Measurements from ENCODE around the gene RSKR. TPM values are rescaled to one million over a fixed set of nuclear protein-coding genes. Genes with fewer than 3 reads are reported as not detected.
"Not testable (repeated sequence)": the region's sequence is repeated elsewhere in the genome, so short reads cannot be mapped to it uniquely, and the experiment has no call there.

The RSKR gene
- total RNA-seq, 8 experiments from 2014 or later = 4.0 to 34.1 (median 15.6) TPM

- in situ Hi-C loops (cut with MboI; ENCODE audit: low pct_unique_long_range_greater_than_20kb in 2 of 9, low sequenced_read_pairs in 9 of 9, unreplicated experiment in 9 of 9) = loop anchor here in 1 of 9 experiments (25.0 kb wide), 1 partner anchor 97 kb away; no protein-coding TSS in a partner anchor
- no peak for ATAC-seq (replicated peaks in 6 of 8)
- 86 to 100% (median 93%) methylated on average over 1 to 3 of the region's 3 CpGs; no CpG with 5 or more reads in 3 of the 10 experiments for WGBS, 10 experiments
Measured at GRCh38 chr17:28584434-28584833, 29.6 kb downstream of the RSKR start.

DNA sequence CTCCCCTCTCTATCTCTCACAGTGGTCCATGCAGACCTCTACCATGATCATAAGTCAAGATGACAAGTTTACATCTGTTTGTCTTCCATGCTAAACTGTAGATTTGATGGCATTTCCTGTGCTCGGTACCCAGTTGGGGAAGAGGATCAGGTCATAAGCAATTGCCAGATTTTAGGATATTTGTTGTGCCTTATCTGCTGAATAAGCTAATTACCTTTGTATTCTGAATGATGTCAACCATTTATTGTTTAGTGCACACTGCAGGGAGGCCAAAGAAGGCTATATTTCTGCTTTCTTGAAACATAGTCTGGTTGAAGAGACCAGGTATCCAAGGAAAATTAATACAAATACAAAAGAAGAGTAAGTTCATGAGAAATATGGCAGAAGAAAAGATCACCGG is 31.5 kb downstream of the RSKR start:
- H3K4me3 ChIP-seq = no peak overlapping the region
- 92 to 100% (median 100%) methylated on average over 1 to 2 of the region's 2 CpGs; no CpG with 5 or more reads in 1 of the 10 experiments for WGBS, 10 experiments
- in situ Hi-C loops (cut with MboI; ENCODE audit: low pct_unique_long_range_greater_than_20kb in 2 of 9, low sequenced_read_pairs in 9 of 9, unreplicated experiment in 9 of 9) = loop anchor here in 1 of 9 experiments (25.0 kb wide), 1 partner anchor 95 kb away; no protein-coding TSS in a partner anchor
- peaks cover 0 to under 1% of the 10 kb centered on the region in 2 donors for H3K4me1 ChIP-seq (replicated peaks in 1 of 2)
- no peak overlapping the region for H3K27ac ChIP-seq
- ATAC-seq (replicated peaks in 6 of 8) = no peak

More at GRCh38 chr17:28584434-28584833, 29.6 kb downstream of the RSKR start:
- Histone ChIP-seq H3K4me1 (replicated peaks in 1 of 2) (no peaks in the 10 kb centered on the region), H3K27ac (no peak overlapping the region), H3K4me3 (no peak overlapping the region)

GRCh38 chr17:28580959-28581358 is 33.0 kb downstream of the RSKR start:
- ATAC-seq (replicated peaks in 6 of 8) = no peak
- in situ Hi-C loops (cut with MboI; ENCODE audit: low pct_unique_long_range_greater_than_20kb in 2 of 9, low sequenced_read_pairs in 9 of 9, unreplicated experiment in 9 of 9) = loop anchor here in 1 of 9 experiments (25.0 kb wide), 1 partner anchor 94 kb away; no protein-coding TSS in a partner anchor
- H3K27ac ChIP-seq = no peak overlapping the region
- no peak overlapping the region for H3K4me3 ChIP-seq
- H3K4me1 ChIP-seq (replicated peaks in 1 of 2) = peaks cover 2 to 9% of the 10 kb centered on the region in 2 donors
- 100% methylated on average over 1 of the region's 3 CpGs; no CpG with 5 or more reads in 9 of the 10 experiments for WGBS, 10 experiments

DNA sequence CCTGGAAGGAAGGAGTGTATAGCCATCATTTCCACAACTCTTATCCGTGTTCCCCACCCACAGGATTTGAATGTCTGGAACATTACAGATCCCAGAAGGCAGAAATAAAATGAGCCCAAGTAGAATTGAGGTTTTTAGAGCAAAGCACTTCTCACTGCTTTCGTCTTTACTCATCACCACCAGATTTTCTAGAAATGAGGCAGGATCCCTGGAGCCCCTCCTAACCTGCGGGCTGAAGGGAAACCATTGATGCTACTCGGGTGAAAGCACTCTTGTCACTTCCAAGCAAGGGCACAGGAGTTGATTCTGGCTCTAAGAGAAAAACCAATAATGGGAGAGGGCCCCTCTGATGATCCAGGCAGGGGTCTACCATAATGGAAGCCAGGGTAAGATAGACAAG is 34.5 kb downstream of the RSKR start:
- ATAC-seq (replicated peaks in 6 of 8) = no peak
- in situ Hi-C loops (cut with MboI; ENCODE audit: low pct_unique_long_range_greater_than_20kb in 2 of 9, low sequenced_read_pairs in 9 of 9, unreplicated experiment in 9 of 9) = loop anchor here in 1 of 9 experiments (25.0 kb wide), 1 partner anchor 92 kb away; no protein-coding TSS in a partner anchor
- H3K4me1 ChIP-seq (replicated peaks in 1 of 2) = peaks cover 9 to 17% of the 10 kb centered on the region in 2 donors
- 67 to 100% (median 92%) methylated on average over 1 to 4 of the region's 4 CpGs; no CpG with 5 or more reads in 4 of the 10 experiments for WGBS, 10 experiments
- no peak overlapping the region for H3K4me3 ChIP-seq
- H3K27ac ChIP-seq = no peak overlapping the region

DNA sequence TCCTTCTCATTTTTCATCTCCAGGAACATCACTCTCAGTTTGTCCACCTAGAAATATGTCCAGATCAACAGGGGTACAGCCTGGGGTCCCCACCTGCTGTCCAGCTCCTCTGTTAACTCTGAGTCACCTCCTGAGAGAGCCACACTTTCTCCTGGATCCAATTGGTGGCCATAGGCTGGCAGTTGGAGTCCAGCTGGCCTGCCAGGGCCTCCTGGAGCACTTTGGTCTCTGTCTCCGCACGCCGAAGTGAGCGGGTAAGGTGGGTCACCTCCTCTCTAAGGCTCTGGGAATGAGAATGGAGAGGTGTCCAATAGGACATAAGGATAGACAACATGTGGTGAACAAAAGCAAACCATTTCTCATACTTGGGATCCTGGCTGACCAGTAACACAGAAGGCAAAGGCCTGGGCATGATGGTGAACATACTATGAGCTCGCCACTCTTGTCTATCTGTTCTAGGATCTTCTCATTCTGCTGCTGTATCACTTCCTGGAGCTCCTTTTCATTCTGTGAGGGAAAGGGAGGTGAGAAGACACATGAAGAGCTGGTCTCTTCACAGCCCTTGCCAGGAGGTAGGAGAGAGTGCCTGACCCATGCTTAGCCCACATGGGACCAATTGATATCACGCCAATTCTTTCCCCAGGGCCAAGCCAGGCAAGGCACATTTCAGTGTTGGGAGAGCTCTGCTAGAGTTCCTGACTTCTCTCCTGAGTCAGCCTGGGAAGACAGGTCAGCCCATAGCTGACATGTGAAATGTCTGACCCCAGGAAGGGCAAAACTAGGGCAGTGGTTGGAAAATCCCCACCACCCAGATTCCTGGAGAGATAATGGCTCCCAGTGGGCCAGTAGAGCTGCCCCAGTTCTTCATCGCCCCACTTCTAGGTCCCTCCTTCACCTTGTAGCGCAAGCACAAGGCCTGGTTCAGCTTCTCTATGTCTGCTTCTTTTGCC is 35.5 kb downstream of the RSKR start:
- Histone ChIP-seq H3K4me3 (no peak overlapping the region), H3K27ac (no peak overlapping the region), H3K4me1 (replicated peaks in 1 of 2) (peaks cover 9 to 17% of the 10 kb centered on the region in 2 donors)
- in situ Hi-C loops (cut with MboI; ENCODE audit: low pct_unique_long_range_greater_than_20kb in 2 of 9, low sequenced_read_pairs in 9 of 9, unreplicated experiment in 9 of 9) = loop anchor here in 1 of 9 experiments (25.0 kb wide), 1 partner anchor 91 kb away; no protein-coding TSS in a partner anchor
- 90 to 100% (median 97%) methylated on average over 1 to 6 of the region's 8 CpGs; no CpG with 5 or more reads in 3 of the 10 experiments for WGBS, 10 experiments
- no peak for ATAC-seq (replicated peaks in 6 of 8)

DNA sequence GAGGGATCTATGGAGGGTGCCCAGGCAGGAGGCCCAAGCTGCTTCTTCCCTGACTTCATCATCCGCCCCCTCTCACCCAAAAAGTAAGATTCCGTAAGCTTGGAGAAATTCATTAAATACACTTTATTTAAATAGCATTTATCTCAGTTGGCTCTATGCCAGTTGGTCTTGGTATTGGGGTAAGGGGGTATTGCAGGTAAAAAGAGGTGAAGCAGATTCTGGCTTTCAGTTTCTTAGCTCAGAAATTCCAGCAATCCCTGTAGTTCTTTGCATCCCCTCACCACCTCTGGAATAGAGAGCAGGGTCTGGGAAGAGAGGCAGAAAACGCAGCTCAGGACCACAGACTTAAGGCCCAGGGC is 36.5 kb downstream of the RSKR start:
- no peak for ATAC-seq (replicated peaks in 6 of 8)
- H3K4me3 ChIP-seq = no peak overlapping the region
- WGBS, 10 experiments = 90 to 100% (median 100%) methylated on average over 1 to 2 of the region's 3 CpGs; no CpG with 5 or more reads in 4 of the 10 experiments
- H3K4me1 ChIP-seq (replicated peaks in 1 of 2) = peaks cover 9 to 17% of the 10 kb centered on the region in 2 donors
- in situ Hi-C loops (cut with MboI; ENCODE audit: low pct_unique_long_range_greater_than_20kb in 2 of 9, low sequenced_read_pairs in 9 of 9, unreplicated experiment in 9 of 9) = loop anchor here in 1 of 9 experiments (25.0 kb wide), 1 partner anchor 90 kb away; no protein-coding TSS in a partner anchor
- H3K27ac ChIP-seq = peak overlapping the region in 1 of 2 donors; percentile 3

DNA sequence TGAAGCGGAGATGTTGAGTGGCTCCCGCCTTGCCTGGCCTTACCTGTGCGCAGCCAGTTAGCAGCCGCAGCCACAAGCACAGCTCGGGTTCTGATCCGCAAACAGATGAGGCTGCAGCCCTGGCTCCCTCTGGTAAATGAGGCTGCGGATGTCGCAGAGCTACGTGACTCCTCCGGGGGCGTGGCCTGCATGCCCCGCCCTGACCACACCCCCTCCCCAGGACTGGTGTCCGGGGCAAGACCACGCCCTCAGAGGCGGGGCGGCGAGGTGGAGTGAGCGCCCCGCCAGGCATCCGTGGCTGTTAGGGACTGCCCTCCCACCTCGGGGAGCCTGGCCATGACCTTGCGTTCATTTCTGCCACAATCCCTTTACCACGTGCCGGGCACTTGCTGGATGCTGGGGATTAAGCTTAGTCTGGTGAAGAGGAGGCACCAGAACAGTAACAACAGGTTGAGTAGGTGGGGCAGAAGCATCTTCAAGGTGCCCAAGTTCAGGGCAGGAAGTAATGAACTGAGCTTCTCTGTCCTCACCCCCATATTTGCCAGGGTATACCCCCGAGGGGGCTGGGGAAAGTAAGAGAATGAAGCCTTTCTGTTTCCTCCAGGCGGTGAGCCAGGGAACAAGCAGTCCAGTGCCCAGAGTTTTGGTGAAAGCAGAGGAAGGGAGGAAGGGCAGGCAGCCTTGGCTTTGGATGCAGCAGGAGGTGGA is 37.1 kb downstream of the RSKR start, which contains the start of gene ALDOC:
Gene ALDOC (minus strand): TSS at position 138 of the 708 bp plus-strand sequence. CDS start 1,363 bp downstream, outside the sequence.
- Histone ChIP-seq H3K27ac (peak within 1 kb of the TSS in 1 of 2 donors; percentile 3), H3K4me3 (peak within 1 kb of the TSS; percentile 30 to 48 (median 41)), H3K4me1 (replicated peaks in 1 of 2) (peaks cover 11 to 17% of the 10 kb centered on the region in 2 donors)
- ATAC-seq (replicated peaks in 6 of 8) = peak; percentile 87 to 96 (median 92)
- in situ Hi-C loops (cut with MboI; ENCODE audit: low pct_unique_long_range_greater_than_20kb in 2 of 9, low sequenced_read_pairs in 9 of 9, unreplicated experiment in 9 of 9) = loop anchor here in 1 of 9 experiments (25.0 kb wide), 1 partner anchor 90 kb away; no protein-coding TSS in a partner anchor
- 0 to 100% (median 53%) methylated on average over 1 to 9 of the region's 26 CpGs; no CpG with 5 or more reads in 4 of the 10 experiments for WGBS, 10 experiments

GRCh38 chr17:28576016-28576415 is 38.0 kb downstream of the RSKR start:
- WGBS, 10 experiments = 33 to 43% methylated on average over 1 of the region's 3 CpGs; no CpG with 5 or more reads in 8 of the 10 experiments
- Histone ChIP-seq H3K4me3 (peak overlapping the region; percentile 16 to 32 (median 27)), H3K4me1 (replicated peaks in 1 of 2) (peaks cover 12 to 17% of the 10 kb centered on the region in 2 donors)
- not testable (repeated sequence) for H3K27ac ChIP-seq; ATAC-seq (replicated peaks in 6 of 8)
- in situ Hi-C loops (cut with MboI; ENCODE audit: low pct_unique_long_range_greater_than_20kb in 2 of 9, low sequenced_read_pairs in 9 of 9, unreplicated experiment in 9 of 9) = loop anchor here in 1 of 9 experiments (25.0 kb wide), 1 partner anchor 89 kb away; no protein-coding TSS in a partner anchor

DNA sequence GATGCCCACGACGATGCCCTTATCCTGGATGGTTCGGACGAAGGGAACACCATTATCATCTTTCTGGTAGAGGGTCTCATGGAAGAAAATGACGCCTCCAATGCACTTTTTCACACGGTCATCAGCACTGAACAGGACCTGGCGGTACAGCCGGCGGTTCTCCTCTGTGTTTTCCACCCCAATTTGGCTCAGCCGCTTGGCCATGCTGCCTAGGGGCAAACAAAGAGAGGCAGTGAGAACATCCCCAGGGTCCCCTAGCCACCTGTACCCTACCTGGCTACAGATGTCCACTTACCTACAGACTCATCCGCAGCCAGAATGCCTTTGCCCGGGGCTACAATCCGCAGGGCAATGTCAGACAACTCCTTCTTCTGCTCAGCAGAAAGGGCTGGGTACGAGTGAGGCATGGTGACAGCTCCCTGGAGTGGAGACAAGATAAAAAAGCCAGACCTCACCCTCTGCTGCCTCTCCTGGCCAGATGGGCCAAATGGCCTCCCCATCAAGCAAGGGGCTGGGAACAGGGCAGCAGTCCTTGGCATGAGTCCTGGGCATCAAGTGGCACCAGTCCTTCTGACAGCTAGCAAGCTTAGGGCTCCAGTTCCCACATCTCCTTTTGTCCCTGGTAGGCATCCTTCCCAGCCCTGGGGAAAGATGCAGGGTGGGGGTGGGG is 38.7 kb downstream of the RSKR start:
- in situ Hi-C loops (cut with MboI; ENCODE audit: low pct_unique_long_range_greater_than_20kb in 2 of 9, low sequenced_read_pairs in 9 of 9, unreplicated experiment in 9 of 9) = loop anchor here in 1 of 9 experiments (25.0 kb wide), 1 partner anchor 88 kb away; no protein-coding TSS in a partner anchor
- H3K4me3 ChIP-seq = peak overlapping the region in 1 of 5 donors; percentile 32
- no peak for ATAC-seq (replicated peaks in 6 of 8)
- H3K27ac ChIP-seq = no peak overlapping the region
- peaks cover 13 to 17% of the 10 kb centered on the region in 2 donors for H3K4me1 ChIP-seq (replicated peaks in 1 of 2)
- WGBS, 10 experiments = 67 to 100% (median 88%) methylated on average over 1 to 11 of the region's 14 CpGs; no CpG with 5 or more reads in 3 of the 10 experiments

DNA sequence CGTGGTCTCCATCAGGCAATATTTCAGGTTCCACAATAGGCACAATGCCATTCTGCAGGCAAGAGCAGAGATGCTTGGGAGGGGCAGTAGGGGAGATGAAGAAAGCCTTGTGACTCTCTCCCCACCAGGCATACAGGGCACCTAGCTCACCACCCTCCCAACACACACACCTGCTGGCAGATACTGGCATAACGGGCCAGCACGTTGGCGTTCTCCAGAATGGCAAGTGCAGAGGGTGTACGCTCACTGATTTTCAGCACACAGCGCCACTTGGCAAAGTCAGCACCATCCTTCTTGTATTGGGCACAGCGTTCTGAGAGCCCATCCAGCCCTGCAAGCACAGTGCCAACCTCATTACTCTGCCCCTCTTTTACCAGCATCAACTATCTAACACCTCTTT is 39.5 kb downstream of the RSKR start:
- ATAC-seq (replicated peaks in 6 of 8) = no peak

DNA sequence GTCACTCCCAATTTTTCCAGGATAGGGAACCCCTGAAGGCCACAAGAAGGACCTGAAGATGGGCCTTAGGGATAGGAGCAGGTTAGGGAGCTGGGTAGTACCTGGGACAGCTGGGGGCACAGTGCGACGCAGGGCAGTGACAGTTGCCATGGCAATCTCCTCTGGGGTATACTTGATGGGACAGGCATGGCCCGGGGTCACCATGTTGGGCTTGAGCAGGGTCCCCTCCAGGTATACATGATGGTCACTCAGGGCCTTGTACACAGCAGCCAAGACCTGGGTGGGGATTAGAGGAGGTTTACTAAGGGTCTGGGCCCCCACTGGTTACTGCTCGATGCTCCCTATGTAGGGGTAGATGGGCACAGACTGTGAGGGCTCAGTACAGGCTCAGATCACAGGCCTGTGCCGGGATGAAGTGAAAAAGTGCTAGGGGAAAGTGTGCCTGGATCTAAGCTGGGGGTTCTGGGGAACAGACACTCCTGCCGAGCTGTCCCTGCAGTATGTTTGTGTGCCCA is 40.0 kb downstream of the RSKR start:
- Histone ChIP-seq H3K4me1 (replicated peaks in 1 of 2) (peaks cover 20% of the 10 kb centered on the region in 2 donors), H3K4me3 (no peak overlapping the region), H3K27ac (no peak overlapping the region)
- in situ Hi-C loops (cut with MboI; ENCODE audit: low pct_unique_long_range_greater_than_20kb in 2 of 9, low sequenced_read_pairs in 9 of 9, unreplicated experiment in 9 of 9) = no loop called here
- WGBS, 10 experiments = 80 to 100% (median 84%) methylated on average over 1 to 3 of the region's 6 CpGs; no CpG with 5 or more reads in 6 of the 10 experiments
- ATAC-seq (replicated peaks in 6 of 8) = no peak

More for the DNA sequence above, 39.5 kb downstream of the RSKR start:
- peaks cover 20% of the 10 kb centered on the region in 2 donors for H3K4me1 ChIP-seq (replicated peaks in 1 of 2)
- H3K4me3 ChIP-seq = no peak overlapping the region
- 70 to 90% (median 86%) methylated on average over 1 to 3 of the region's 7 CpGs; no CpG with 5 or more reads in 4 of the 10 experiments for WGBS, 10 experiments
- in situ Hi-C loops (cut with MboI; ENCODE audit: low pct_unique_long_range_greater_than_20kb in 2 of 9, low sequenced_read_pairs in 9 of 9, unreplicated experiment in 9 of 9) = no loop called here
- no peak overlapping the region for H3K27ac ChIP-seq

Data from motor neuron (in vitro differentiated cells).